Natural killer cell (primary cell): ENCODE results near the gene ANTKMT. TPM values are rescaled to one million over a fixed set of nuclear protein-coding genes. Genes with fewer than 3 reads are reported as not detected.

Experiments used
- ATAC-seq, 3 donors: fragments of 150-1000 bp in 2 of 3; fragments of 200-7000 bp in 1 of 3; cut with Tn5 transposase; 1 replicate in 1 of 3; 2 replicates in 2 of 3; pipeline ENCODE4 v1.10.0; 2021; ENCODE audit warnings: mild to moderate bottlenecking in 2 of 3, moderate library complexity in 2 of 3
- DNase-seq, 2 donors: peaks; one replicate each; pipeline versions ENCODE4 v3.0.0 to v3.0.0-alpha.2; 2013 to 2021; ENCODE audit warnings: mixed read lengths in 1 of 2
- H3K27ac ChIP-seq: one replicate; pipeline ENCODE4 v1.5.1; 2013; ENCODE audit warnings: mild to moderate bottlenecking, low read length
- H3K27me3 ChIP-seq: one replicate; pipeline ENCODE4 v1.6.1; 2013; ENCODE audit warnings: low read length; ENCODE audit not compliant: control insufficient read depth, insufficient read depth
- H3K36me3 ChIP-seq: one replicate; pipeline ENCODE4 v1.6.1; 2013; ENCODE audit warnings: low read length; ENCODE audit not compliant: control insufficient read depth, insufficient read depth
- H3K4me1 ChIP-seq: one replicate; pipeline ENCODE4 v1.6.1; 2013; ENCODE audit warnings: low read length; ENCODE audit not compliant: control insufficient read depth, insufficient read depth
- H3K4me3 ChIP-seq: one replicate; pipeline ENCODE4 v1.5.1; 2013; ENCODE audit warnings: low read length
- H3K9me3 ChIP-seq: one replicate; pipeline ENCODE4 v1.6.1; 2013; ENCODE audit warnings: low read length; ENCODE audit not compliant: control insufficient read depth, insufficient read depth
- H3K27ac Mint-ChIP-seq, 2 donors: one replicate each; pipeline ENCODE4 v1.8.0; 2022; ENCODE audit warnings: mild to moderate bottlenecking in 2 of 2, mixed read lengths in 2 of 2, moderate library complexity in 1 of 2
- H3K27me3 Mint-ChIP-seq, 2 donors: one replicate each; pipeline ENCODE4 v1.8.0; 2022; ENCODE audit warnings: low read depth in 2 of 2, mixed read lengths in 2 of 2
- H3K36me3 Mint-ChIP-seq: one replicate; pipeline ENCODE4 v1.8.0; 2022; ENCODE audit warnings: mixed read lengths
- H3K4me1 Mint-ChIP-seq, 2 donors: one replicate each; pipeline ENCODE4 v1.8.0; 2022; ENCODE audit warnings: mixed read lengths in 2 of 2
- H3K4me3 Mint-ChIP-seq: one replicate; pipeline ENCODE4 v1.8.0; 2022; ENCODE audit warnings: mild to moderate bottlenecking, moderate library complexity, mixed read lengths
- H3K9me3 Mint-ChIP-seq, 2 donors: one replicate each; pipeline ENCODE4 v1.8.0; 2022; ENCODE audit warnings: mixed read lengths in 2 of 2
- WGBS: methylation state at CpG from one replicate; pipeline ENCODE4 v1.1.7; 2013; ENCODE audit warnings: missing lambda C conversion rate; ENCODE audit not compliant: insufficient coverage; 5-methylcytosine and 5-hydroxymethylcytosine counted together
- intact Hi-C: fragments of 100-400 bp; cut with micrococcal nuclease; formaldehyde crosslinking; loops from one replicate; pipeline ENCODE4 v1.14.2; 2022
- total RNA-seq, 4 donors: library from RNA; stranded (reverse); fragments of 120-200 nt in 1 of 4; gene quantifications; one replicate each; pipeline versions ENCODE4 v1.2.3 to v1.2.4, GENCODE V29; 2013 to 2022
- TF ChIP-seq, protein P1 (sequence below): fragments of 200-600 bp; IDR thresholded peaks from one replicate; pipeline ENCODE4 v1.8.0; 2022; ENCODE audit warnings: antibody characterized with exemption

The ANTKMT gene
- total RNA-seq, 3 donors from 2014 or later (not counting 1 experiment from before 2014, with no cell fraction given) = 33.7 to 39.0 (median 37.7) TPM

- intact Hi-C loops = no loop called here
- WGBS = 95% methylated on average over 34 of the region's 34 CpGs
- TF ChIP-seq, protein P1, sequence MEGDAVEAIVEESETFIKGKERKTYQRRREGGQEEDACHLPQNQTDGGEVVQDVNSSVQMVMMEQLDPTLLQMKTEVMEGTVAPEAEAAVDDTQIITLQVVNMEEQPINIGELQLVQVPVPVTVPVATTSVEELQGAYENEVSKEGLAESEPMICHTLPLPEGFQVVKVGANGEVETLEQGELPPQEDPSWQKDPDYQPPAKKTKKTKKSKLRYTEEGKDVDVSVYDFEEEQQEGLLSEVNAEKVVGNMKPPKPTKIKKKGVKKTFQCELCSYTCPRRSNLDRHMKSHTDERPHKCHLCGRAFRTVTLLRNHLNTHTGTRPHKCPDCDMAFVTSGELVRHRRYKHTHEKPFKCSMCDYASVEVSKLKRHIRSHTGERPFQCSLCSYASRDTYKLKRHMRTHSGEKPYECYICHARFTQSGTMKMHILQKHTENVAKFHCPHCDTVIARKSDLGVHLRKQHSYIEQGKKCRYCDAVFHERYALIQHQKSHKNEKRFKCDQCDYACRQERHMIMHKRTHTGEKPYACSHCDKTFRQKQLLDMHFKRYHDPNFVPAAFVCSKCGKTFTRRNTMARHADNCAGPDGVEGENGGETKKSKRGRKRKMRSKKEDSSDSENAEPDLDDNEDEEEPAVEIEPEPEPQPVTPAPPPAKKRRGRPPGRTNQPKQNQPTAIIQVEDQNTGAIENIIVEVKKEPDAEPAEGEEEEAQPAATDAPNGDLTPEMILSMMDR = peak; percentile 40
These were observed 12.6 kb downstream of the ANTKMT start for GRCh38 chr16:733382-734207.

GRCh38 chr16:734208-734980 is 13.4 kb downstream of the ANTKMT start:
- Mint-ChIP-seq H3K27ac (no peak overlapping the region), H3K4me3 (no peak overlapping the region), H3K4me1 (no peaks in the 10 kb centered on the region), H3K27me3 (no peaks in the 10 kb centered on the region), H3K9me3 (no peaks in the 10 kb centered on the region), H3K36me3 (no peaks in the 10 kb centered on the region)
- Histone ChIP-seq H3K27me3 (no peaks in the 10 kb centered on the region), H3K4me1 (peaks cover 2% of the 10 kb centered on the region), H3K4me3 (no peak overlapping the region), H3K36me3 (peaks cover 26% of the 10 kb centered on the region), H3K27ac (no peak overlapping the region), H3K9me3 (no peaks in the 10 kb centered on the region)
- TF ChIP-seq, protein P1 = no peak
- ATAC-seq = no peak
- WGBS = 94% methylated on average over 49 of the region's 49 CpGs
- intact Hi-C loops = no loop called here
- DNase-seq = no peak

More at GRCh38 chr16:733382-734207, 12.6 kb downstream of the ANTKMT start:
- peak in 2 of 3 donors; percentile 46 to 52 for ATAC-seq
- H3K27me3 ChIP-seq = no peaks in the 10 kb centered on the region
- Mint-ChIP-seq H3K27me3 (no peaks in the 10 kb centered on the region), H3K9me3 (no peaks in the 10 kb centered on the region), H3K36me3 (no peaks in the 10 kb centered on the region), H3K4me3 (no peak overlapping the region), H3K27ac (no peak overlapping the region), H3K4me1 (no peaks in the 10 kb centered on the region)
- peaks cover 1% of the 10 kb centered on the region for H3K4me1 ChIP-seq
- H3K36me3 ChIP-seq = peaks cover 26% of the 10 kb centered on the region
- peak in 1 of 2 donors; percentile 62 for DNase-seq
- H3K9me3 ChIP-seq = no peaks in the 10 kb centered on the region
- no peak overlapping the region for H3K27ac ChIP-seq
- no peak overlapping the region for H3K4me3 ChIP-seq

DNA sequence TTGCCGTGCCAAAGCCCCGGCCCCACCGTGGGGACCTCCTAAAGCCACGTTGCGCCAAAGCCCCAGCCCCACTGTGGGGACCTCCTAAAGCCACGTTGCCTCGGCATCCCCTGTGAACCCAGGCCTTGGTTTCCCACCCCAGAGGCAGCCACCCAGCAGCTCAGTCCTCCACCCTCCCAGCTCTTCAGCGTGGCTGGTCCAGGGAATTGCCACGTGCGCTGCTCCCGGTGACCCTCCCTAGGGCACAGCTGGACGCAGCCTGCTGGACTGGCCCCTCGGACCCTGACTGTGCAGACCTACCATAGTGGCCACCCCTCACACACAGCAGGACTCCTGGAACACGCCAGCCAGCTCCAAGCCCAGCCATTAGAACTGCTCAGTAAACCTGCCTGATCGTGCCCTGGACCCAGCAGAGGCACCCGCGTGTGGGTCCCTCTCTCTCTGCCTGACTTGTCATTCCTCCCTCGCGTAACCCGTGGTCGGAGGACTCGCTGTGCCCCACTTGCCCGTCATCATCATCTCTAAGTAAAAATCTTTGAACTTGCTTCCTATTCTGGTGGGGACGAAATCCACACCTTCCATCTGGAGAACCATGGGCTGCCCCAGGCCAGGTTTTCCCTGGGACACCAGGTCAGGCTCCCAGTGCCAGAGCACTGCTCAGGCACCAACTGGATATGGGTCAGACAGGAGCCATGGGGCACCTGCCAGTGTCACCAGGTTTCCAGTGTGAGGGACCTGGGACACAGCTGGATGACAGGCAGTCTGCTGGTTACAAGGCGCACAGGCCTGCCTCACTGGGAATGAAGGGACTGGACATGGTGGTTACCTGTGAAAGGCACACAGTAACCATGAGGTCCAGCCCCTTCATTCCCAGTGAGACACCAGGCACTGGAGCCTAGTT is 14.3 kb downstream of the ANTKMT start:
- Histone ChIP-seq H3K4me3 (no peak overlapping the region), H3K36me3 (peaks cover 26% of the 10 kb centered on the region), H3K27ac (no peak overlapping the region), H3K9me3 (no peaks in the 10 kb centered on the region), H3K4me1 (peaks cover 10% of the 10 kb centered on the region), H3K27me3 (no peaks in the 10 kb centered on the region)
- H3K9me3 Mint-ChIP-seq = no peaks in the 10 kb centered on the region
- H3K36me3 Mint-ChIP-seq = no peaks in the 10 kb centered on the region
- intact Hi-C loops = no loop called here
- DNase-seq = no peak
- H3K4me3 Mint-ChIP-seq = no peak overlapping the region
- ATAC-seq = no peak
- WGBS = 95% methylated on average over 25 of the region's 25 CpGs
- no peaks in the 10 kb centered on the region for H3K27me3 Mint-ChIP-seq
- TF ChIP-seq, protein P1 = no peak
- no peak overlapping the region for H3K27ac Mint-ChIP-seq
- no peaks in the 10 kb centered on the region for H3K4me1 Mint-ChIP-seq
